GM21367 (cell line): ENCODE data around the gene MRPL41.
"Not testable (repeated sequence)": the region's sequence is repeated elsewhere in the genome, so short reads cannot be mapped to it uniquely, and the experiment has no call there.

Source experiments
- ATAC-seq: cut with Tn5 transposase; IDR thresholded peaks from one replicate; pipeline ENCODE4 v1.9.1; 2021; ENCODE audit not compliant: unreplicated experiment

Gene MRPL41

GRCh38 chr9:137581361-137582285 is 29.9 kb downstream of the MRPL41 start:
- ATAC-seq, result no peak

- ATAC-seq, result no peak
Observed at GRCh38 chr9:137582286-137582860, 30.7 kb downstream of the MRPL41 start.

GRCh38 chr9:137583347-137583746 is 31.7 kb downstream of the MRPL41 start:
- no peak for ATAC-seq

DNA sequence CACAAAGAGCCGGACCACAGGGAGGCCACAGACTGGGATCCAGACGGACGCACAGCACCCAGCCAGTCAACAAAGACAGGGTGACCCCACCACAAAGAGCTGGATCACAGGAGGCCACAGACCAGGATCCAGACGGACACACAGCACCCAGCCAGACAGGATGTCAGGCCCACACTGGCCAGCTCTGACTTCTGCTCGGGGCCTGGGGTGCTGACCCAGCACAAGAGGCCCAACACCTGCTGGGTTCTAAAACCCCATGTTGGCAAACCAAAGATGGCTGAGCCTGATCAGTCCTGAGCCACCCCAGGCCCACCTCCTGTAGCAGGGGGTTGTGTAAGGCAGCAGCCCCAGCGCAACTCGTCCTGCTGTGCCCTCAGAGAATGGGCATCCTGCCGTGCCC is 32.3 kb downstream of the MRPL41 start:
- ATAC-seq, result no peak

- no peak for ATAC-seq
Observed at GRCh38 chr9:137586854-137587253, 35.2 kb downstream of the MRPL41 start.

DNA sequence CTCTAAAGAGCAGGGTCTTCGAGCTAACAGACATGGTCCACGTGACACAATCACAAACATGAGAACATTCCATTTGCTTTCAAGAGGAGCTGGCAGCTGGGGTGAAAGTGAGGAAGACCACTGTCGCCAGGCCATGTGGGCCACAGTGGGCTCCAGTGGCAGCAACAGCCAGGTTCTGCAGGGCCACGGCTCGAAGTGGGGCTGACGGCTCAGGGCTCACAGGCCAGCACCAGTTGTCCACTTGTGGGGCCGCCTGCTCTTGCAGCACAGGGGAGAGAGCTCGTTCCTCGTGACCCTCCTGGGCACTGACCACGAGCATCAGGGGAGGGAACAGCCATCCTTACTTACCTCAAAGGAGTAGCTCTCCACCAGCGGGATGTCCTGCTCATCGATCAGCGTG is 36.6 kb downstream of the MRPL41 start:
- no peak for ATAC-seq

GRCh38 chr9:137588891-137589290 is 37.2 kb downstream of the MRPL41 start:
- no peak for ATAC-seq

GRCh38 chr9:137589441-137590122 is 37.9 kb downstream of the MRPL41 start:
- peak; percentile 19 for ATAC-seq

DNA sequence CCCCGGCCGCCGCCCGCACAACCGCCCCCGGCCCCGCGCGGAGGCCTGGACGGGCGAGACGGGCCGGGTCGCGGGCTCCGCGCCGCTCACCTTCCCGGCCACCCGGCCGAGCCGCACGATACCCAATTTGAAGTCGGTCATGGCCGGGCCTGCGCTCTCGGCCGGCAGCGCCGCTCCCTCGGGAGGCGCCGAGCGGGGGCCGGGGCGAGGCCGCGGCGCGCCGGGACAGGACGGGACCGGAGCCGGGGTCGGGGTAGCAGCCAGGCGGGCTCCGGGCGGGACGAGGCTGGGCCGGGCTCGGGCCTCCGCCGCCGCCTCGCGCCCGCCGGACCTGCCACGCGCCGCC is 38.4 kb downstream of the MRPL41 start:
- peak; percentile 17 for ATAC-seq

- peak; percentile 81 for ATAC-seq
Observed at GRCh38 chr9:137590469-137591383, 39.0 kb downstream of the MRPL41 start, which contains the start of gene ZMYND19. ZMYND19 (minus strand) TSS chr9:137590512; CDS start chr9:137590263, 249 bp downstream.

- no peak for ATAC-seq
Observed at GRCh38 chr9:137592767-137593166, 41.1 kb downstream of the MRPL41 start.

GRCh38 chr9:137593176-137593575 is 41.5 kb downstream of the MRPL41 start:
- no peak for ATAC-seq

GRCh38 chr9:137596577-137596976 is 44.9 kb downstream of the MRPL41 start:
- not testable (repeated sequence) for ATAC-seq

DNA sequence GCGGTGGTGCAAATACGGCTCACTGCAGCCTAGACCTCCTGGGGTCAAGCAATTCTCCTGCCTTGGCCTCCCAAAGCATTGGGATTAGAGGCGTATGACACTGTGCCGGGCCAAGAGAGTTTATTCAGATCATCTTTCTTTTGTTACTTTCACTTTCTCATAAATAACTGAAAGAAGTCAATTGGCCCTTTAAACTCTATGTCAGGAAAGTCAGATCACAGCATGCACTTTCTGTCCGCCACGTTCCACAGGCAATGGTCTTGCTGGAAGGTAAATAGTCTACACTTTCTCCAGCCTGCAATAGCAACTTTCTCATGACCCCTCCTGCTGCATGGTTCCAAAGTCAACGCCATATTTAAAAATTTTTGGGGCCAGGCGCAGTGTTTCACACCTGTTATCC is 47.3 kb downstream of the MRPL41 start:
- no peak for ATAC-seq
